NCI-H510A (cell line): ENCODE results near the gene UNG.
"Not testable (repeated sequence)": the region's sequence is repeated elsewhere in the genome, so short reads cannot be mapped to it uniquely, and the experiment has no call there.

Experiments used
- DNase-seq: peaks from one replicate; lab custom pipeline; 2025; lab: John Stamatoyannopoulos, UW

UNG gene

DNA sequence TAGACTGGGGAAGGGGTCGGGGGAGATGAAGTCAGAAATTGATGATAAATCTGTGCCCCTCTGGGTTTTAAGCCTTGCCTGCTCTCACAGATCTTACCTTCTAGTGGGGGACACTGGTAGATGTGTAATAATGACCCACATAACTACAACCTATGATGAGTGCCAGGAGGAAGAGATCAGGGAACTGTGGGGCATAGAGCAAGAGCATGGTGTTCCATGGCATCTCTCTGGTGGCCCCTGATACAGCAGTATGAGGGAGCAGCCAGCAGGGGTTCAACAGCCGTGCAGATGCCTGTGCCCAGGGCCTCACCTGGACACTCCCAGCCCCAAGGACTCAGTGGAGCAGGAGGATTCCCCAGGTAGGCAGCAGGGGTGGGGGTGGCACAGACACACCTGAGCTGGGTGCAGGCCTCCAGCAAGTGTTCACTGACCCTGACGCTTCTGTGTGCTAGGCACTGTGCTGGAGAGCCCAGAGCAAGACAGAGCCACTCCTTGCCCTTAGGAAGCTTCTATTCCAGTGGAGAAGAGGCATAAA lies 24.0 kb downstream of the UNG start:
- no peak for DNase-seq

DNA sequence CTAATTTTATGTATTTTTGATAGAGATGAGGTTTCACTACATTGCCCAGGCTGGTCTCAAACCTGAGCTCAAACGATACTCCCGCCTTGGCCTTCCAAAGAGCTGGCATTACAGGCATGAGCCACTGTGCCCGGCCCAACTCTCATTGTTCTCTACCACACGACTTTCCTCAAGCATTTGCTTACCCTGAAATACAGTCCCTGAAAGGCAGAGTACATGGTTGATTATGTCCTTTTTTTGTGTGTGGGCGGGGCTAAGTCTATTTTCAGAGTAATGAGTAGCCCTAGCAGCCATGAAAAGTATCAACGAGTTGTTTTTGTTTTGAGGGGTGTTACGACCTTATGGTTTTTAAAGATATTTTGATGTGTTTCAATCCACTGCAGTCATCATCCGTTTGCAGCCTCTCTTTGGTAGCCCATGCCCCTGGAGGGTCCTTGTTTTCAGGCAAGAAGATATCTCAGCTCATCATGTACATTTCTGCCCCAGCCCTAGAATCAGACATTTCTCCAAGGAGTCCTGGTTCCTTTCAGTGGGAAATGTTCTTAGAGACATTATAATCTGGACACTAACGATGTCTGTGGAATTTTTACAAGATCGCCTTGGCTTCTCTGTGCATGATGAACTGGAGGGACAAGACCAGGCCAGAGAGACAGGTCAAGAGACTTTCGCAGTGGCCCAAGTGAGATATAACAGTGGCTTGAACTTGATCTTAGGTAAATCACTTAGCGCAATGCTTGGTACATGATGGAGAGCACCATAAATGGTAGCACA lies 27.7 kb downstream of the UNG start:
- DNase-seq = no peak

- no peak for DNase-seq
Observed at GRCh38 chr12:109125791-109126190, 28.4 kb downstream of the UNG start.

GRCh38 chr12:109126784-109127183 lies 29.4 kb downstream of the UNG start:
- DNase-seq = no peak

GRCh38 chr12:109127533-109128242 lies 30.3 kb downstream of the UNG start:
- no peak for DNase-seq

- DNase-seq = no peak
Observed at GRCh38 chr12:109130297-109131153, 33.1 kb downstream of the UNG start.

DNA sequence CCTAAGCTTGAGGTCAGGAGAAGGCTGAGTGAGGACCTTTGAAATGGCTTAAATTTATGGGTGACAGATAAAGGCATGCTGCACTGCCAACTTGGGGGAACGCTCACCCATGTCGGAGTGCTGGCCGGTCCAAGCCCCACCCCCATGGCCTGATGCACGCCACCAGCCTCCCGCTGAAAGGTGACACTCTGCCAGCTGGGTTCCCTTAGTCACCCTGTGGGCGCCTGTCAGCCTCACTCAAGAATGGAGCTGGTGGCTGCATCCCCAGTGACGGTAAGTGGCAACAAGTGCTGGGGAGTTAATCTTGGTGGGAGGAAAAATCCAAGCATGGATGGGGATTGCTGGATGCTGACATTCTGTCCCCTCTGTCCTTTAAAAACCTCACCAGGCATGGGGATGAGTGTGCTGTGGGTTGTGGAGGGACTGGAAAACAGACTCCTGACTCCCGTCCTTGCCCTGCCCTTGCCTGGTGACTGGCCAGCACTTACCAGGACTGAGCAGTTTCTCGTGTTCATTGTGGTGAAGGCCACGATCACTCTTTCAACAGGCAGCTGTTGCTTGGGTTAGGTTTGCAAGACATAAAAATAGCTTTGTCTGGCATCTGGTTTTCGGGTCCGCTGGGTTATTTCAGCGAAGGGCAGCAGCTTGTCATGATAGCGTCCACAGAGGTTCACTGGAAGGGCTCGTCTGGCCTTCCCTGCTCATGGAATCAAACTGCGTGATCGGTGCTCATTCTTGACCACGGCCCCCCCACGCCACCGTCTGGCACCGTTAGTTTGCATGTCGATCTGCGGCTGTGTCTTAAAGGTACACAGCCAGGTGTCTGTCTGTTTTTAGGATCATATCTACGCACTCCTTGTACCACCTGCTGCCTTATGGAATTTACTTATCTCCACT lies 34.0 kb downstream of the UNG start:
- DNase-seq = peak; percentile 32

GRCh38 chr12:109134186-109134917 lies 37.0 kb downstream of the UNG start:
- no peak for DNase-seq

DNA sequence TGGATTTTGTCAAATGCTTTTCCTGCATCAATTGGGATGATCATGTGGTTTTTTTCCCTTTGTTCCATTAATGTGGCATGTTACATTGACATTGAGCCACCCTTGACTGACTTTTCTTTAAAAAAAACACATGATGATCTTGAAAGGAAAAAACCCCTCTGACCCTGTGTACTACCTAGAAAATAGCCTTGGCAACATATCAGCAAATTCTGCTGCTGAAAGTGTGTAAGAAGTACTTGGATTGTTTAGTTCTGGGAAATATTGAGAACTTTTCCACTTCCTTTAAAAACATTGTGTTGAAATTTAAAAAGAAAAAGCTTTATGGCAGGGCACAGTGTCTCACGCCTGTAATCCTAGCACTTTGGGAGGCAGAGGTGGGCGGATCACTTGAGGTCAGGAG lies 39.7 kb downstream of the UNG start:
- DNase-seq = no peak

DNA sequence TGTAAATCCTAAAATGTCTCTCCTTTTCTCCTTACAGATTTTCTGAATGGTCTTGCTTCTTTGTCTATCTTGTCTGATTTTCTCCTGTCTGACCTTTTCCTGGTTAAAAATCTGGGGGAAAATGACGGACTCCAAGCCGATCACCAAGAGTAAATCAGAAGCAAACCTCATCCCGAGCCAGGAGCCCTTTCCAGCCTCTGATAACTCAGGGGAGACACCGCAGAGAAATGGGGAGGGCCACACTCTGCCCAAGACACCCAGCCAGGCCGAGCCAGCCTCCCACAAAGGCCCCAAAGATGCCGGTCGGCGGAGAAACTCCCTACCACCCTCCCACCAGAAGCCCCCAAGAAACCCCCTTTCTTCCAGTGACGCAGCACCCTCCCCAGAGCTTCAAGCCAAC lies 42.0 kb downstream of the UNG start:
- no peak for DNase-seq

DNA sequence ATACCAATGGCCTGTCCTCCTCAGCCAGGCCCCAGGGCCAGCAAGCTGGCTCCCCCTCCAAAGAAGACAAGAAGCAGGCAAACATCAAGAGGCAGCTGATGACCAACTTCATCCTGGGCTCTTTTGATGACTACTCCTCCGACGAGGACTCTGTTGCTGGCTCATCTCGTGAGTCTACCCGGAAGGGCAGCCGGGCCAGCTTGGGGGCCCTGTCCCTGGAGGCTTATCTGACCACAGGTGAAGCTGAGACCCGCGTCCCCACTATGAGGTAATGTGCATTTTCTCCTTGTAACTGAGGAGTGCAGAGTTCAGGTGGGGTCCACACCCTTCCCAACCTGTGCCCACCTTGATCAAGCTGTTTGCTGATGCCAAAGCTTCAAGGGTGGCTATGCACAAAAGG lies 42.4 kb downstream of the UNG start:
- DNase-seq = no peak

- no peak for DNase-seq
Observed at GRCh38 chr12:109140560-109140959, 43.2 kb downstream of the UNG start.

GRCh38 chr12:109144224-109144623 lies 46.8 kb downstream of the UNG start:
- no peak for DNase-seq

- not testable (repeated sequence) for DNase-seq
Observed at GRCh38 chr12:109147126-109147525, 49.7 kb downstream of the UNG start.

- no peak for DNase-seq
Observed at GRCh38 chr12:109147954-109148353, 50.6 kb downstream of the UNG start.

DNA sequence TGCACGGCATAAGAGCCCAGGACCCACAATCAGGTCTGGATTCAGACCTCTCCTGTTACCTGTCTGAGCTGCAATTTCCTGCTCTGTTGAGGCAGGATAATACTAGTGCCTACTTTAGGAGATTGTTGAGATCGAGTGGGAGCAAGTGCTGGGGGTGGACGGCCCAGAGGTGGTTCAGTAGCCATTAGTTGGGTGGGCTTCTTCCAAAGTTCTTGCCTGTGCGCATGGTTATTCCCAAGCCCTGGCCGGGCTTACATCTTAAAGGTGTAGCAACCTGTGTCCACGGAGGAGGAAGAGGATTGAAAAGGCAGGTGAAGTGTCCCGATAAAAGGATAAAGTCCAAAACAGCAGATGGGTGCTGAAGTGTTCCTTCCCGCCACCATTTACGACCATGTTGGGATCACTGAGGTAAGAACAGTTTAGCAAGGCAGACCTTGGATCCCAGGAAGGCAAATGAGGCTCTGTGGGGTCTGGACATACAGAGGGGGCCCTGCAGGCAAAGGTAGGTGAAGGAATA lies 52.8 kb downstream of the UNG start:
- DNase-seq = no peak

GRCh38 chr12:109151457-109151856 lies 54.1 kb downstream of the UNG start:
- DNase-seq = no peak

DNA sequence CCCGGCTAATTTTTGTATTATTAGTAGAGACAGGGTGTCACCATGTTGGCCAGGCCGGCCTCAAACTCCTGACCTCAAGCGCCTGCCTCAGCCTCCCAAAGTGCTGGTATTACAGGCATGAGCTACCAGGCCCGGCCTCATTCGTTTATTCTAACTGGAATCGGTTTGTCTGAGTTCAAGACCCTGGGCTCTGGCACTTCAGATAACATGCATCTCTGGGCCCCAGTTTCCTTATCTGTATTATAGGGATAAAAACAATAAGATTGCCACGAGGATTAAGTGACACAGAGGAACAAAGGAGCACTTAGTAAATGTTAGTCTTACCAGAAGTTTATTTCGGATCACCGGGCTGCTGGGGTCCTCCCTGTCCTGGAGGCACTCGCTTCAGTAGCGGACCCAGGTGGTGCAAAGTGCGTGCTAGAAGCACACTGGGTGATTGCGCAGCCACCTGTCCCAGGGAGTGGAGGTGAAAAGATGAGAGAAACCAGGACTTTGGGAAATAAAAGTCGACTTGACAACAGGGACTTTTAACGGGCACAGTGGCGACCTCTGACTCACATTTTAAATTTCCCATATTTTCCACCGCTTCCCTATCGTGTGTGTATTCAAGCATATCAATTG lies 56.5 kb downstream of the UNG start:
- no peak for DNase-seq

DNA sequence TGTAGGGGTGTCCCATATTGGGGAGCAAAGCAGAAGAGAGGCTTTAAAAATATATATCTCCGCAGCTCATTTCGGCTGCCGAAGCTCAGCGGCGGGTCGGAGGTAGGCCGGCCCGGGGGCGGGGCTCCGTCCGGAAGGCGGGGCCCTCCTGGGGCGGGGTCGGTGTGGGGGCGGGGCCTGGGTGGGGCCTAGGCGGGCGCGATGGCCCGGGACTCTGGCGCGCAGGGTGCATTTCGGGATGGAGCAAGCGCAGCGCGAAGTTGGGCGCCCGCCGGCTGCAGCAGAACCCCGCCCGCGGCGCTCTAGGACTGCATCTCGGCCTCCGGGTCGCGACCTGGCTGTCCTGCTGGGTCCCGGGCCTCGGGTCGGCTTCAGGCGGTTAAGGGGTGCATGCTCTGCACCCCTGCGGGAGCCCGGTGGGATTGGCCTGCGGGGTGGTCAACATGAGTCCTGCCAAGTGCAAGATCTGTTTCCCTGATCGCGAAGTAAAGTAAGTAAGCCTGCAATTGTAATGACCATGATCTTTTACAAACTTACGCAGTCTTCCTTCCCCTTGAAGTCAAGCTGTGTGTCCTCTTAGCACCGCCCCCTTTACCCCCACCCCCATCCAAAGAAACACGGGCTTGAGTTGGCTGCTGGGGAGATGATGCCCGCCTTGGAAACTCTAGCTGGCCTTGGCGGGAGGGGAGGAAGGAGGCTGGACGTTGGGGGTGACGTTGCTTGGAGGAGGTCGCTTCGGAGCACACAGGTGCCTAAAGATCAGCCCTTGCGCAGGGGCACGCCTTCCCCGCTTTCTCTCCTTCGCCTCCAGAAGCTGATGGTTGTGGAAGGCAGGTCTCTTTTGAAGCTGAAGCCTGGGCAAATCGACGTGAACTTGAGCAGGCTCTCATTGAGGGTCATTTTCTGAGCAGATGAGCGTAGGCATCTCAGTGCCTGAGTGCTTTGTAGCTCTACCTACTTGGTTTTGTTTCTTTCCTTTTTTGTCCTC lies 57.3 kb downstream of the UNG start:
- DNase-seq = peak; percentile 79
